Measurements from ENCODE around the gene CHST7. TPM values are rescaled to one million over a fixed set of nuclear protein-coding genes. Genes with fewer than 3 reads are reported as not detected.

The CHST7 gene
- total and polyA plus RNA-seq, 4 donors, result 2.9 to 13.2 (median 5.8) TPM

- no peak overlapping the region for H3K27ac ChIP-seq (ENCODE audit: low read depth in 1 of 2, low read length in 2 of 2)
- 78% methylated on average over 2 of the region's 2 CpGs for WGBS
- H3K36me3 ChIP-seq (ENCODE audit: control insufficient read depth in 4 of 4, insufficient read depth in 3 of 4, low read depth in 1 of 4, low read length in 3 of 4), result no peaks in the 10 kb centered on the region
- H3K27me3 ChIP-seq (ENCODE audit: control insufficient read depth in 4 of 4, insufficient read depth in 4 of 4, low read length in 3 of 4), result no peaks in the 10 kb centered on the region
- DNase-seq (ENCODE audit: low spot score), result no peak
- peaks cover 0 to 3% (median 1%) of the 10 kb centered on the region in 4 donors for H3K4me1 ChIP-seq (ENCODE audit: control insufficient read depth in 4 of 4, insufficient read depth in 4 of 4, low read length in 3 of 4)
- no peak overlapping the region for H3K9ac ChIP-seq (ENCODE audit: low read depth in 1 of 2, low read length in 2 of 2)
- no peak overlapping the region for H3K4me3 ChIP-seq (ENCODE audit: low read depth in 1 of 3, low read length in 3 of 3)
- TF ChIP-seq MAX (IDR thresholded peaks at IDR 0.05) (no peak), HNF4A (conservative IDR thresholded peaks at IDR 0.05) (no peak), FOXA2 (IDR thresholded peaks at IDR 0.05) (no peak), ATF3 (IDR thresholded peaks at IDR 0.05) (no peak), TAF1 (conservative IDR thresholded peaks at IDR 0.05) (no peak), SP1 (IDR thresholded peaks at IDR 0.05) (no peak), YY1 (IDR thresholded peaks at IDR 0.05) (no peak), RAD21 (IDR thresholded peaks at IDR 0.05) (no peak), NR2F2 (IDR thresholded peaks at IDR 0.05) (no peak), REST (IDR thresholded peaks at IDR 0.05) (no peak), EGR1 (IDR thresholded peaks at IDR 0.05; ENCODE audit: low read depth in 2 of 2) (no peak), JUND (IDR thresholded peaks at IDR 0.05) (no peak), FOXA1 (IDR thresholded peaks at IDR 0.05) (no peak), ZBTB33 (IDR thresholded peaks at IDR 0.05) (no peak)
- no peaks in the 10 kb centered on the region for H3K9me3 ChIP-seq (ENCODE audit: control insufficient read depth in 4 of 4, low read length in 3 of 4)
Measured at GRCh38 chrX:46637938-46638337, 64.4 kb downstream of the CHST7 start.

- Histone ChIP-seq H3K27me3 (ENCODE audit: control insufficient read depth in 4 of 4, insufficient read depth in 4 of 4, low read length in 3 of 4) (peaks cover 0 to 2% (median 0%) of the 10 kb centered on the region in 4 donors), H3K9ac (ENCODE audit: low read depth in 1 of 2, low read length in 2 of 2) (no peak overlapping the region), H3K4me3 (ENCODE audit: low read depth in 1 of 3, low read length in 3 of 3) (no peak overlapping the region), H3K36me3 (ENCODE audit: control insufficient read depth in 4 of 4, insufficient read depth in 3 of 4, low read depth in 1 of 4, low read length in 3 of 4) (peaks cover 0 to 3% (median 0%) of the 10 kb centered on the region in 4 donors), H3K4me1 (ENCODE audit: control insufficient read depth in 4 of 4, insufficient read depth in 4 of 4, low read length in 3 of 4) (peaks cover 0 to 3% (median 3%) of the 10 kb centered on the region in 4 donors), H3K9me3 (ENCODE audit: control insufficient read depth in 4 of 4, low read length in 3 of 4) (no peaks in the 10 kb centered on the region), H3K27ac (ENCODE audit: low read depth in 1 of 2, low read length in 2 of 2) (no peak overlapping the region)
- WGBS, result 16% methylated on average over 4 of the region's 4 CpGs
- TF ChIP-seq EGR1 (IDR thresholded peaks at IDR 0.05; ENCODE audit: low read depth in 2 of 2) (no peak), REST (IDR thresholded peaks at IDR 0.05) (no peak), RAD21 (IDR thresholded peaks at IDR 0.05) (peak; percentile 82 to 86), JUND (IDR thresholded peaks at IDR 0.05) (no peak), ATF3 (IDR thresholded peaks at IDR 0.05) (no peak), CTCF (IDR thresholded peaks at IDR 0.05; ENCODE audit: low read depth, low read length, missing input control) (peak; percentile 60)
- DNase-seq (ENCODE audit: low spot score), result no peak
Measured at GRCh38 chrX:46642145-46642544, 68.6 kb downstream of the CHST7 start.

All from liver (tissue), 9 donors.